Naive thymus-derived CD4-positive, alpha-beta T cell (primary cell): Measurements from ENCODE around the gene ARID5B. TPM values are rescaled to one million over a fixed set of nuclear protein-coding genes. Genes with fewer than 3 reads are reported as not detected.

ENCODE experiments used
- ATAC-seq: fragments of 150-1000 bp; cut with Tn5 transposase; 2 replicates; pipeline ENCODE4 v1.10.0; 2021; ENCODE audit warnings: mild to moderate bottlenecking, moderate library complexity
- CTCF ChIA-PET: fragments of 350-600 bp; sonication (Branson Sonifier 250); formaldehyde crosslinking; loops from one replicate; lab custom pipeline; 2021; ENCODE audit warnings: antibody characterized with exemption; lab: Charles Lee
- POLR2A ChIA-PET: fragments of 350-600 bp; sonication (Branson Sonifier 250); formaldehyde crosslinking; loops from one replicate; lab custom pipeline; 2021; ENCODE audit warnings: antibody characterized with exemption, inconsistent platforms; lab: Charles Lee
- DNase-seq, 9 donors: peaks; one replicate each; pipeline versions ENCODE4 v3.0.0 to v3.0.0-alpha.2; 2020 to 2022; ENCODE audit warnings: mixed read lengths in 1 of 9
- H3K27ac ChIP-seq: one replicate; pipeline ENCODE4 v1.7.0; 2013; ENCODE audit warnings: mild to moderate bottlenecking, low read depth, low read length, moderate library complexity
- H3K27me3 ChIP-seq, 2 donors: one replicate each; pipeline ENCODE4 v1.7.0; 2013; ENCODE audit warnings: low read length in 2 of 2, mild to moderate bottlenecking in 2 of 2, moderate library complexity in 2 of 2; ENCODE audit not compliant: control insufficient read depth in 2 of 2, insufficient read depth in 2 of 2
- H3K36me3 ChIP-seq, 3 experiments: 1 replicate in 2 of 3; 2 replicates in 1 of 3; pipeline ENCODE4 v1.7.0; 2013; ENCODE audit warnings: low read length in 3 of 3, mild to moderate bottlenecking in 3 of 3, moderate library complexity in 1 of 3; ENCODE audit not compliant: insufficient read depth in 3 of 3, control insufficient read depth in 2 of 3
- H3K4me1 ChIP-seq, 2 donors: one replicate each; pipeline ENCODE4 v1.7.0; 2013; ENCODE audit warnings: low read length in 2 of 2, mild to moderate bottlenecking in 2 of 2, moderate library complexity in 1 of 2; ENCODE audit not compliant: control insufficient read depth in 2 of 2, insufficient read depth in 2 of 2
- H3K4me3 ChIP-seq: 2 replicates; pipeline ENCODE4 v1.7.0; 2013; ENCODE audit warnings: mild to moderate bottlenecking, low read length
- H3K9me3 ChIP-seq, 3 experiments: 1 replicate in 2 of 3; 2 replicates in 1 of 3; pipeline ENCODE4 v1.7.0; 2013; ENCODE audit warnings: low read length in 3 of 3; ENCODE audit not compliant: control insufficient read depth in 2 of 3
- H3K27ac Mint-ChIP-seq, 9 donors: one replicate each; pipeline ENCODE4 v1.8.0; 2020 to 2022; ENCODE audit warnings: mixed read lengths in 9 of 9, mild to moderate bottlenecking in 8 of 9, moderate library complexity in 5 of 9, inconsistent platforms in 2 of 9
- H3K27me3 Mint-ChIP-seq, 5 donors: one replicate each; pipeline ENCODE4 v1.8.0; 2021 to 2022; ENCODE audit warnings: mixed read lengths in 5 of 5, mild to moderate bottlenecking in 1 of 5
- H3K36me3 Mint-ChIP-seq, 5 donors: one replicate each; pipeline ENCODE4 v1.8.0; 2020 to 2022; ENCODE audit warnings: mixed read lengths in 5 of 5, mild to moderate bottlenecking in 3 of 5, inconsistent platforms in 1 of 5
- H3K4me1 Mint-ChIP-seq, 7 donors: one replicate each; pipeline ENCODE4 v1.8.0; 2020 to 2022; ENCODE audit warnings: mixed read lengths in 7 of 7, mild to moderate bottlenecking in 3 of 7, inconsistent platforms in 1 of 7
- H3K4me3 Mint-ChIP-seq, 10 donors: one replicate each; pipeline ENCODE4 v1.8.0; 2020 to 2022; ENCODE audit warnings: mild to moderate bottlenecking in 10 of 10, mixed read lengths in 10 of 10, moderate library complexity in 6 of 10, inconsistent platforms in 2 of 10
- H3K9me3 Mint-ChIP-seq, 11 donors: one replicate each; pipeline ENCODE4 v1.8.0; 2020 to 2022; ENCODE audit warnings: mixed read lengths in 11 of 11, mild to moderate bottlenecking in 4 of 11, inconsistent platforms in 1 of 11, moderate library complexity in 1 of 11
- intact Hi-C, 2 donors: fragments of 100-400 bp; cut with micrococcal nuclease; formaldehyde crosslinking; loops; one replicate each; pipeline ENCODE4 v1.15.1; 2023
- polyA plus RNA-seq, 2 donors: library from polyadenylated mRNA; unstranded; fragments of 300-500 nt; fragmentation: Illumina TruSeq; gene quantifications; one replicate each; pipeline ENCODE4 v1.2.3, GENCODE V29; 2021
- total RNA-seq, 6 experiments: library from RNA in 5 of 6; stranded (reverse) in 5 of 6; gene quantifications; 1 replicate in 5 of 6; 2 replicates in 1 of 6; pipeline ENCODE4 v1.2.3 and lab custom pipeline; 2021 to 2026

ARID5B gene
- total and polyA plus RNA-seq, 7 experiments from 2014 or later: 18.6 to 60.8 (median 47.4) TPM

DNA sequence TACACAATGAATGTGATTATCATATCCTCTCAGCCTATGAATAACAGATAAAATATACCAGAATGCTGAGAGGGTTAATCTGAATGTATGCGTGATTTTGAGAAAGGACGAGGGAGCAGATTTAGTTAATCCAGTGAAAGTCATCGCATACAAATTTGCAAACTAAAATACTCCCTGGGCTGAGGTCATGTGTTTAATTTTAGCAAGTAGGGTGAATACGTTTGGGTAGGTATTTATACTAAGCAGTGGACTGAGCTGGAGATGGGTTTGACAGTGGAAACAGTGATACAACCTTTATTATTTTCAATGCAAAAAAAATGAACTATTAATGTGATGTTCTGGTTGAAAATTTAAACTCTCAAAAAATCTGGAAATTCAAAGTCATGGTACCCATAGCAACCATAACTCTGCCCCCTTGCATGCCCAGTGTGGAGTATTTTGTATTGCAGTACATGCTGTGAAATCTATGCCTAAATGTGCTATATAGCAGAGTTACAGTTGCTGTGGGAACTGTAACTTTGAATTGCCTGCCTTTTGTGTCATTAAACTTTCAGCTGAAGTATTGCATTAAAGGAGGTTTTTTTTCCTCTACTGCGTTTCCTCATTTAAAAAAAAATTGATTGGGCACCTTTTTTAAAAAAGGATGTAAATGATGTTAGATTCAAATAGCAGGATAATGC lies 9.5 kb upstream of the ARID5B start:
- H3K9me3 ChIP-seq: no peaks in the 10 kb centered on the region
- no peak for ATAC-seq
- no peaks in the 10 kb centered on the region for H3K27me3 ChIP-seq
- no peaks in the 10 kb centered on the region for H3K36me3 ChIP-seq
- no peak for DNase-seq
- Mint-ChIP-seq H3K4me3 (no peak overlapping the region), H3K9me3 (no peaks in the 10 kb centered on the region), H3K27ac (no peak overlapping the region), H3K36me3 (peaks cover 0 to 2% (median 0%) of the 10 kb centered on the region in 5 donors), H3K27me3 (no peaks in the 10 kb centered on the region), H3K4me1 (peaks cover 3 to 7% (median 4%) of the 10 kb centered on the region in 7 donors)
- intact Hi-C loops: no loop called here
- H3K4me1 ChIP-seq: peaks cover under 1 to 6% of the 10 kb centered on the region in 2 donors
- ChIA-PET CTCF (interaction anchor here (0.5 kb wide), 1 partner anchor 11 kb away, joined by 6 read pairs; no protein-coding TSS in a partner anchor), POLR2A (interaction anchor here (0.6 kb wide), 1 partner anchor 259 kb away, joined by 3 read pairs; no protein-coding TSS in a partner anchor)
- H3K4me3 ChIP-seq: no peak overlapping the region
- no peak overlapping the region for H3K27ac ChIP-seq

DNA sequence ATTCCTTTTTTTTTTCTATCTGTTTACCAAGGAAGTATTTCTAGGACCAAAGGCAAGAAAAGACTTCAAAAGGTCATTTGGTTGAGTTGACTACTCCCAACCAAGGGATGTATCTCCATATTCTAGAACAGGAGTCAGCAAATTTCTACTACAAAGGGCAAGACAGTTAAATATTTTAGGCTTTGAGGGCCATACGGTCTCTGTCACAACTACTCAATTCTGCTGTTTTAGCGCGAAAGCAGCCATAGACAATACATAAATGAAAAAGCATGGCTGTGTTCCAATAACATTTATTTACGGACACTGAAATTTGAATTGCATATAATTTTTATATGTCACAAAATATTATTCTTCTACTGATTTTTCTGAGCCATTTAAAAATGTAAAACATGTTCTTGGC lies 8.5 kb upstream of the ARID5B start:
- H3K4me1 ChIP-seq: peaks cover 7 to 12% of the 10 kb centered on the region in 2 donors
- no peak overlapping the region for H3K27ac ChIP-seq
- Mint-ChIP-seq H3K27me3 (no peaks in the 10 kb centered on the region), H3K4me3 (no peak overlapping the region), H3K4me1 (peaks cover 7 to 14% (median 13%) of the 10 kb centered on the region in 7 donors), H3K9me3 (no peaks in the 10 kb centered on the region), H3K27ac (no peak overlapping the region), H3K36me3 (peaks cover 0 to 2% (median 0%) of the 10 kb centered on the region in 5 donors)
- H3K36me3 ChIP-seq: no peaks in the 10 kb centered on the region
- no peak for DNase-seq
- ChIA-PET CTCF (interaction anchor here (1.1 kb wide), 1 partner anchor 146 kb away, joined by 5 read pairs; no protein-coding TSS in a partner anchor), POLR2A (no interaction called here)
- no peaks in the 10 kb centered on the region for H3K27me3 ChIP-seq
- ATAC-seq: no peak
- H3K9me3 ChIP-seq: no peaks in the 10 kb centered on the region
- intact Hi-C loops: no loop called here
- H3K4me3 ChIP-seq: no peak overlapping the region

DNA sequence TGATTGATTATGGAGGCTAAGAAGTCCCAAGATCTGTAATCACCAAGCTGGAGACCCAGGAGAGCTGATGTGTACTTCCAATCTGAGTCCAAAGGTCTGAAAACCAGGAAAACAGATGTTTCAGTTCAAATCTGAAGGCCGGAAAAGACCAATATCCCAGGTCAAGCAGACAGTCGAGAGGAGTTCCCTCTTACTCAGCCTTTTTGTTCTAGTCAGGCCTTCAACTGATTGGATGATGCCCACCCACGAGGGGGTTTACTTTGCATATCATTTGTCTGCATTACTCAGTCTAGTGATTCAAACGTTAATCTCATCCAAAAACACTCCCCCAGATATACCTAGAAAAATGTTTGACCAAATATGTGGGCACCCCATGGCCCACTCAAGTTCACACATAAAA lies 7.4 kb upstream of the ARID5B start:
- ChIA-PET POLR2A (no interaction called here), CTCF (interaction anchor here (1.1 kb wide), 1 partner anchor 145 kb away, joined by 5 read pairs; no protein-coding TSS in a partner anchor)
- H3K36me3 Mint-ChIP-seq: no peaks in the 10 kb centered on the region
- no peaks in the 10 kb centered on the region for H3K9me3 Mint-ChIP-seq
- H3K27me3 Mint-ChIP-seq: no peaks in the 10 kb centered on the region
- H3K4me1 ChIP-seq: peaks cover 18 to 24% of the 10 kb centered on the region in 2 donors
- DNase-seq (no peak), ATAC-seq (no peak)
- no peak overlapping the region for H3K27ac ChIP-seq
- intact Hi-C loops: no loop called here
- H3K4me3 Mint-ChIP-seq: no peak overlapping the region
- peak overlapping the region in 1 of 9 donors; percentile 32 for H3K27ac Mint-ChIP-seq
- H3K9me3 ChIP-seq: no peaks in the 10 kb centered on the region
- no peaks in the 10 kb centered on the region for H3K36me3 ChIP-seq
- H3K4me1 Mint-ChIP-seq: peaks cover 12 to 26% (median 25%) of the 10 kb centered on the region in 7 donors
- H3K27me3 ChIP-seq: no peaks in the 10 kb centered on the region
- H3K4me3 ChIP-seq: no peak overlapping the region

DNA sequence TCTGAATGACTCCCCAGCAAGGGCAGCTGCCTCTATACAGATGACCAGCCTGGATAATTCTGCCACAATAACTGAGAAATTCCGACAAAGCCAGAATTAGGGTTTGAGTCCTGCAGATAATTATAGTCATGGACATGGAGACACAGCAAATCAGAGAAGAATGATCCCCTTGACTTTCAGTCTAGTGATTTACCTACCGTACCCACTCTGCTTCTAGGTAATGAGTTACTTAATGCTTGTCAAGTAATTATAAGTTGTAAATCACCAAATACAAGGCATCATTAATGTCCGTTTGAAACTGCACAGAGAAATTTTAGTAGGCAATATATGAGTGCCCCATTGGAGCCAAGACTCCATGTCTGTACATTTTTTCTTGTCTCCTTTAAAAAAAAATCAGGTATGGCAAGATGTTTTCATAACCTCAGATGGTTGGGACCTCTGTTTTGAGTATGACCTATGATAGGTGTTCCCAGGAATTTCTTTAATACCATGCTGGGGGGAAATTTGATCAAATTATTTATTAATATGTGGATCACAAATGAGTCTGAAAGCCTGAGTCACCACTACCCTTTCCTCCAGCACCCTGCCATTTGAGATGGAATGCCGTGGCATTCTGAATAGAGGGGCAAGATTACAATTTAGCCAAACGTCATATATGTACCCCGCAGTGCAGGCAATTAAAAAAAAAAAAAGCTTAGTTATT lies 5.5 kb upstream of the ARID5B start:
- Mint-ChIP-seq H3K4me1 (peaks cover 12 to 35% (median 33%) of the 10 kb centered on the region in 7 donors), H3K27me3 (no peaks in the 10 kb centered on the region), H3K36me3 (no peaks in the 10 kb centered on the region), H3K4me3 (no peak overlapping the region), H3K9me3 (no peaks in the 10 kb centered on the region), H3K27ac (peak overlapping the region in 1 of 9 donors; percentile 76)
- intact Hi-C loops: loop anchor here (5.0 kb wide), 2 partner anchors 196 to 526 kb away; no protein-coding TSS in a partner anchor
- Histone ChIP-seq H3K27ac (no peak overlapping the region), H3K9me3 (no peaks in the 10 kb centered on the region), H3K27me3 (no peaks in the 10 kb centered on the region), H3K4me1 (peaks cover 18 to 27% of the 10 kb centered on the region in 2 donors), H3K4me3 (no peak overlapping the region), H3K36me3 (peaks cover 0 to 1% (median 0%) of the 10 kb centered on the region in 3 experiments)
- ChIA-PET POLR2A (interaction anchor here (0.6 to 1.0 kb wide), 2 partner anchors 76 to 143 kb away, joined by 3 to 4 read pairs; no protein-coding TSS in a partner anchor), CTCF (interaction anchor here (0.9 to 8.4 kb wide), 12 partner anchors 10 to 353 kb away, joined by 3 to 66 read pairs (median 5); no protein-coding TSS in a partner anchor)
- ATAC-seq: no peak
- no peak for DNase-seq

DNA sequence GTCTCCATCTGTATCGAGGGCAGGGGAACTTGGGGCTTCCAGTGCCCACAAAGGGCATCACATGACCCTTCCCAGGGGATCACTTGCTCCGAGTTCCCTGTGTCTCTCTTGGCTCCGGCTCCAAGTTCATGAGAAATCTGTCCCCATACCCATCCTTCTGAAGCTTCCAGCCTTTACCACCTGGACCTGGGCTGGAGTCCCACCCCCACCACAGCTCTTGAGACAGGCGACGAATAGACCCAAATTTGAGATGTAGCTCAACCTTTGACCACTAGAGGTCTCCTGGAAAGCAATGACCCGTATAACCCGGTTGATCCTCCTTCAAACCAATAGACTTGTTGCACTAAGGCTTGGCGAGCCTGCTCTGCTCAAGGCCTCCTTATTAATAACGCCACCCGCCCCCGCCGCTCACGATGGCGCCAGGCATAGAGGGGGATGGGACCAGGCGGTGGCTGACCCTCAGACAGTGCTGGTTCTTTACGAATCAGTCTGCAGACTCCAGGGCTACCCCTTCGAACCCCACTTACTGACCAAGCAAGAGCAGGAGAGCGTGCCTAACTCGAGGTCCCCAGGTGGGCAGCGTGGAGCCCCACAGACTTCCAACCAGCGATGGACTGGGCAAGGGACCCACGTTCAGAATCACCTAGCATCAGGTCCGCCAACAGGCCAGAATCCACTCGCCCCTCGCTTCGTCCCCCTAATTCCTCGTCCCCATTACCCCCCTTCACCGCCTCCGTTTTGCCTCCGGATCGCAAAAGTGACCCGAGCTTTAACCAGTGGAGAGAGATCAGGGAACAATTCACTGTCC lies 4.4 kb upstream of the ARID5B start:
- Histone ChIP-seq H3K27ac (no peak overlapping the region), H3K27me3 (no peaks in the 10 kb centered on the region), H3K4me3 (peak overlapping the region; percentile 51), H3K9me3 (no peaks in the 10 kb centered on the region), H3K4me1 (peaks cover 18 to 27% of the 10 kb centered on the region in 2 donors), H3K36me3 (peaks cover 0 to 6% (median 0%) of the 10 kb centered on the region in 3 experiments)
- intact Hi-C loops: loop anchor here (1.0 to 5.0 kb wide), 8 partner anchors 29 to 525 kb away; no protein-coding TSS in a partner anchor
- ATAC-seq (peak; percentile 80), DNase-seq (peak; percentile 20 to 76 (median 66))
- peaks cover 12 to 35% (median 33%) of the 10 kb centered on the region in 7 donors for H3K4me1 Mint-ChIP-seq
- CTCF ChIA-PET: interaction anchor here (0.6 to 8.4 kb wide), 18 partner anchors 9 to 352 kb away, joined by 3 to 66 read pairs (median 4); no protein-coding TSS in a partner anchor
- POLR2A ChIA-PET: interaction anchor here (0.5 to 7.2 kb wide), 7 partner anchors 29 to 622 kb away, joined by 3 to 86 read pairs (median 4); no protein-coding TSS in a partner anchor
- H3K27me3 Mint-ChIP-seq: no peaks in the 10 kb centered on the region
- peak overlapping the region; percentile 77 to 98 (median 86) for H3K4me3 Mint-ChIP-seq
- H3K36me3 Mint-ChIP-seq: no peaks in the 10 kb centered on the region
- peak overlapping the region; percentile 46 to 99 (median 86) for H3K27ac Mint-ChIP-seq
- H3K9me3 Mint-ChIP-seq: no peaks in the 10 kb centered on the region
